Panc1 (cell line): ENCODE data around the gene RNF220. TPM values are rescaled to one million over a fixed set of nuclear protein-coding genes. Genes with fewer than 3 reads are reported as not detected.
A peak's percentile ranks its signal among the peaks of the same experiment; 100 is the strongest.

Experiments
- ATAC-seq: fragments of 200-7000 bp; cut with Tn5 transposase; 2 replicates; pipeline ENCODE4 v1.9.1; 2020; ENCODE audit warnings: mild to moderate bottlenecking, moderate library complexity
- BruUV-seq: library from RNA; stranded (reverse); fragments of 400-500 nt; replicated peaks from 2 replicates; lab custom pipeline; 2021; lab: Mats Ljungman, UMichigan
- CTCF ChIA-PET: fragments of 300-600 bp; sonication (Branson Sonifier 250); formaldehyde crosslinking; loops from one replicate; lab custom pipeline; 2022; ENCODE audit warnings: antibody characterized with exemption; lab: Charles Lee
- POLR2A ChIA-PET: fragments of 300-600 bp; sonication (Branson Sonifier 250); formaldehyde crosslinking; loops from one replicate; lab custom pipeline; 2022; ENCODE audit warnings: antibody characterized with exemption; lab: Charles Lee
- DNase-seq: peaks from one replicate; pipeline ENCODE4 v3.0.0-alpha.2; 2010; ENCODE audit warnings: low read depth, low spot score
- H3K27ac ChIP-seq: 2 replicates; pipeline ENCODE4 v1.5.1; 2011; ENCODE audit warnings: mild to moderate bottlenecking, low read length, inconsistent platforms
- H3K27me3 ChIP-seq: fragments of 200-500 bp; sonication (Bioruptor generic); 2 replicates; pipeline ENCODE4 v1.6.0; 2014; ENCODE audit warnings: low read length, inconsistent platforms; ENCODE audit not compliant: control insufficient read depth, insufficient read depth
- H3K36me3 ChIP-seq: fragments of 200-500 bp; sonication (Bioruptor generic); 2 replicates; pipeline ENCODE4 v1.5.1; 2014; ENCODE audit warnings: inconsistent platforms, mild to moderate bottlenecking, low read length, moderate library complexity; ENCODE audit not compliant: control insufficient read depth, insufficient read depth
- H3K4me1 ChIP-seq: 2 replicates; pipeline ENCODE4 v1.5.1; 2011; ENCODE audit warnings: inconsistent platforms, mild to moderate bottlenecking, low read length, moderate library complexity; ENCODE audit not compliant: control insufficient read depth, insufficient read depth
- H3K4me3 ChIP-seq, 2 experiments: 2 replicates each; pipeline ENCODE4 v1.5.1; 2011 to 2012; ENCODE audit warnings: low read depth in 2 of 2, low read length in 2 of 2, mild to moderate bottlenecking in 2 of 2, inconsistent platforms in 1 of 2, moderate library complexity in 1 of 2
- H3K9me3 ChIP-seq: fragments of 200-500 bp; sonication (Bioruptor generic); 2 replicates; pipeline ENCODE4 v1.5.1; 2014; ENCODE audit warnings: low read depth, mild to moderate bottlenecking, inconsistent platforms, low read length, moderate library complexity; ENCODE audit not compliant: control insufficient read depth, insufficient read depth
- CTCF ChIP-seq: fragments of 450-650 bp; IDR thresholded peaks from 2 replicates; pipeline ENCODE4 v1.5.1; 2017; ENCODE audit warnings: mild to moderate bottlenecking
- POLR2AphosphoS5 ChIP-seq: IDR thresholded peaks from 2 replicates; pipeline ENCODE4 v1.6.1; 2012; ENCODE audit warnings: mild to moderate bottlenecking, low read depth, low read length, moderate library complexity
- REST ChIP-seq, 2 experiments: IDR thresholded peaks; 2 replicates each; pipeline ENCODE4 v1.6.1; 2011 to 2012; ENCODE audit warnings: low read depth in 2 of 2, control low read depth in 1 of 2, low read length in 1 of 2, mild to moderate bottlenecking in 1 of 2, moderate library complexity in 1 of 2; ENCODE audit not compliant: insufficient read depth in 1 of 2
- SIN3A ChIP-seq: IDR thresholded peaks from 2 replicates; pipeline ENCODE4 v1.6.1; 2012; ENCODE audit warnings: low read depth, mild to moderate bottlenecking, low read length, moderate library complexity, borderline replicate concordance; ENCODE audit not compliant: insufficient read depth
- TCF7L2 ChIP-seq: IDR thresholded peaks from 2 replicates; pipeline ENCODE4 v1.6.1; 2011; ENCODE audit warnings: mild to moderate bottlenecking, low read depth, low read length, inconsistent platforms
- in situ Hi-C: cut with HindIII; loops from 2 replicates; pipeline ENCODE4 v1.10.0; 2016; ENCODE audit warnings: low sequenced_read_pairs, low pct_unique_long_range_greater_than_20kb
- intact Hi-C: fragments of 100-400 bp; cut with micrococcal nuclease; formaldehyde crosslinking; loops from one replicate; pipeline ENCODE4 v1.10.0; 2022; ENCODE audit not compliant: unreplicated experiment
- total RNA-seq: library from RNA; stranded (reverse); gene quantifications from one replicate; pipeline ENCODE4 v1.2.1, GENCODE V29; 2021; ENCODE audit not compliant: unreplicated experiment

The RNF220 gene
- total RNA-seq, 1 experiment from 2014 or later = 64.9 TPM

- CTCF ChIA-PET = no interaction called here
- Histone ChIP-seq H3K4me1 (peaks cover 17% of the 10 kb centered on the region), H3K36me3 (no peaks in the 10 kb centered on the region), H3K9me3 (no peaks in the 10 kb centered on the region), H3K4me3 (no peak overlapping the region), H3K27ac (no peak overlapping the region), H3K27me3 (no peaks in the 10 kb centered on the region)
- in situ Hi-C loops (no loop called here), intact Hi-C loops (no loop called here)
- TF ChIP-seq CTCF (no peak), TCF7L2 (no peak), REST (IDR thresholded peaks at IDR 0.05; ENCODE audit: insufficient read depth in 1 of 2, low read depth in 2 of 2, low read length in 1 of 2) (no peak), SIN3A (no peak), POLR2AphosphoS5 (no peak)
- BruUV-seq = no TSS peak
- DNase-seq (no peak), ATAC-seq (peak; percentile 82)
- POLR2A ChIA-PET = interaction anchor here (0.5 kb wide), 1 partner anchor 439 kb away, joined by 5 read pairs; no protein-coding TSS in a partner anchor
Measured at GRCh38 chr1:44587796-44588460, 182.9 kb downstream of the RNF220 start.

- no peaks in the 10 kb centered on the region for H3K36me3 ChIP-seq
- TF ChIP-seq REST (IDR thresholded peaks at IDR 0.05; ENCODE audit: insufficient read depth in 1 of 2, low read depth in 2 of 2, low read length in 1 of 2) (no peak), POLR2AphosphoS5 (no peak), CTCF (no peak), TCF7L2 (no peak)
- ChIA-PET CTCF (no interaction called here), POLR2A (interaction anchor here (0.5 kb wide), 1 partner anchor 440 kb away, joined by 5 read pairs; no protein-coding TSS in a partner anchor)
- peak overlapping the region; percentile 9; the same call in 1 of the 2 replicates for H3K27ac ChIP-seq
- DNase-seq = no peak
- intact Hi-C loops (no loop called here), in situ Hi-C loops (no loop called here)
- no peak overlapping the region for H3K4me3 ChIP-seq
- H3K9me3 ChIP-seq = no peaks in the 10 kb centered on the region
- no peaks in the 10 kb centered on the region for H3K27me3 ChIP-seq
- no peak for ATAC-seq
- H3K4me1 ChIP-seq = peaks cover 17% of the 10 kb centered on the region
- no TSS peak for BruUV-seq
Measured at GRCh38 chr1:44588551-44589210, 183.6 kb downstream of the RNF220 start.
